Stomach (tissue), 4 donors: Measurements from ENCODE around the gene CERS4.

Source experiments
- CTCF ChIP-seq, 7 experiments: fragments of 450-650 bp in 4 of 7; fragments of 200-600 bp in 3 of 7; sonication (generic) in 3 of 7; IDR thresholded peaks; one replicate each; pipeline ENCODE4 v1.5.1; 2016 to 2019; ENCODE audit warnings: antibody characterized with exemption in 7 of 7, control low read depth in 2 of 7, mild to moderate bottlenecking in 1 of 7
- EP300 ChIP-seq: sonication (generic); formaldehyde crosslinking; IDR thresholded peaks from one replicate; pipeline ENCODE4 v1.6.1; 2017; ENCODE audit warnings: antibody characterized with exemption
- POLR2A ChIP-seq, 4 donors: fragments of 450-650 bp; IDR thresholded peaks; one replicate each; pipeline ENCODE4 v1.6.1; 2016; ENCODE audit warnings: antibody characterized with exemption in 4 of 4, control low read depth in 2 of 4, mild to moderate bottlenecking in 1 of 4, moderate library complexity in 1 of 4
- POLR2AphosphoS5 ChIP-seq, 3 donors: sonication (generic); formaldehyde crosslinking; IDR thresholded peaks; one replicate each; pipeline ENCODE4 v1.6.1; 2016; ENCODE audit warnings: antibody characterized with exemption in 3 of 3

- TF ChIP-seq POLR2AphosphoS5 (IDR thresholded peaks at IDR 0.05) (no peak), CTCF (IDR thresholded peaks at IDR 0.05) (no peak), POLR2A (IDR thresholded peaks at IDR 0.05) (no peak), EP300 (no peak)
Observed at GRCh38 chr19:8243146-8243545, 34.0 kb downstream of the CERS4 start.
